ENCODE results near the gene FANCI. TPM values are rescaled to one million over a fixed set of nuclear protein-coding genes. Genes with fewer than 3 reads are reported as not detected.

The FANCI gene
- total and polyA plus RNA-seq, 2 of the 4 experiments (the other 2 are of a cell fraction), result 13.2 to 34.2 TPM

DNA sequence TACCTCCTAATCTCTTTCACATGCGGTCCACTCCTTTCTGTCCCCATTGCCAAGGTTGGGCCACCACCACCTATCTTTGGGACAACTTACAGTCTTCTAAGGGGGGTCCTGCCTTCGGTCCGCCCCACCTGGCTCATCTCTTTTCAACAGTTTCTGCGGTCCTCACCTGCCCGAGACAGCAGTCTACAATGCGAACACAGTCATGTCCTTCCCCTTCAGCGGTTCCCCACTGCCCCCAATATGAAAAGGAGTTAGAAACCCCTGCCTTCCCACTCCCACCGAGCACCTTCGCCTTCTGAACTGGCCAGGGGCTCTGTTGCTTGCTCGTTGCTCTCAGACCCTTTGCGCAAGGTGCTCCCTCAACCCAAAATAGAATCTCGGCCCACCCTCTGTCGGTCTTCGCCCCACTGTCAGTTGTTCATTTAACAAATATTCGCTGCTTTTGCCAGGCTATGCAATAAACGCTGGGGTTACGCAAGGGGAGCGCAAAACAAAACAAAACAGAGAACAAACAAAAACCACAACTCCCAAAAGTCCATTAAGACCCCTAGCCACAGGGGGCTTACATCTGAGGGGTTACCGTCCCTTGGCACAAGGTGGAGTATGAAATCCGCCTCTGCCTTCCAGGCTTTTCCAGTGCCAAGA is 611 bp upstream of the FANCI start:
- Histone ChIP-seq H3K4me1 (ENCODE audit: control insufficient read depth, insufficient read depth, low read length) (peaks cover 3% of the 10 kb centered on the region), H3K14ac (replicated peaks; ENCODE audit: low read depth, low read length) (peak overlapping the region; percentile 96), H2BK120ac (ENCODE audit: low read depth, low read length) (peak overlapping the region; percentile 85), H3K18ac (ENCODE audit: low read depth, low read length) (peak overlapping the region; percentile 72), H3K9me3 (ENCODE audit: control insufficient read depth, insufficient read depth, low read length) (no peaks in the 10 kb centered on the region), H3K9ac (ENCODE audit: low read depth, low read length) (peak overlapping the region; percentile 68), H2BK15ac (ENCODE audit: low read depth, low read length) (peak overlapping the region; percentile 78; the same call in 2 of the 3 replicates), H2AFZ (replicated peaks; ENCODE audit: low read length, poor library complexity) (peak overlapping the region; percentile 99), H3K27ac (ENCODE audit: insufficient read depth, low read length) (peak overlapping the region; percentile 46), H2AK5ac (ENCODE audit: low read depth, low read length) (peak overlapping the region; percentile 48), H3K4me2 (ENCODE audit: low read depth, low read length) (peak overlapping the region; percentile 95), H2BK20ac (ENCODE audit: low read depth, low read length) (peak overlapping the region; percentile 69; the same call in 1 of the 2 replicates), H4K20me1 (ENCODE audit: insufficient read depth, low read length) (no peaks in the 10 kb centered on the region), H3K36me3 (ENCODE audit: control insufficient read depth, insufficient read depth, low read length) (no peaks in the 10 kb centered on the region), H3K79me1 (ENCODE audit: low read depth in 1 of 2, low read length in 2 of 2) (peaks cover 19 to 25% of the 10 kb centered on the region in 2 experiments), H3K4me3 (ENCODE audit: insufficient read depth, low read depth, low read length) (peak overlapping the region; percentile 87), H4K91ac (ENCODE audit: insufficient read depth, low read depth, low read length) (peak overlapping the region; percentile 90), H4K8ac (ENCODE audit: low read depth in 2 of 2, low read length in 2 of 2) (peak overlapping the region; percentile 94 to 97), H4K5ac (ENCODE audit: low read depth, low read length) (peak overlapping the region; percentile 95), H2BK5ac (ENCODE audit: low read depth, low read length, poor library complexity, severe bottlenecking) (peak overlapping the region; percentile 35), H3K27me3 (ENCODE audit: control insufficient read depth, insufficient read depth, low read length) (no peaks in the 10 kb centered on the region; the same call in 1 of the 2 replicates), H3K56ac (ENCODE audit: extremely low read depth, insufficient read depth, low read length) (peak overlapping the region; percentile 48), H3K23ac (ENCODE audit: low read depth, low read length) (peak overlapping the region; percentile 89), H3K9me1 (ENCODE audit: insufficient read depth, low read length) (peaks cover 3% of the 10 kb centered on the region; the same call in 1 of the 2 replicates), H2AK9ac (replicated peaks; ENCODE audit: low read depth, low read length, poor library complexity) (peak overlapping the region; percentile 96), H3K4ac (ENCODE audit: low read depth, low read length) (peak overlapping the region; percentile 90)
- 42% methylated on average over 10 of the region's 20 CpGs; no CpG with 5 or more reads in 1 of the 2 experiments for WGBS, 2 experiments (ENCODE audit: extremely low coverage in 2 of 2, insufficient read length in 1 of 2)
- ChIA-PET CTCF (interaction anchor here (1.1 to 2.6 kb wide), 2 partner anchors 28 to 36 kb away, joined by 3 to 13 read pairs; no protein-coding TSS in a partner anchor), POLR2A (ENCODE audit: unreplicated experiment) (no interaction called here)
- TF ChIP-seq, protein P1, sequence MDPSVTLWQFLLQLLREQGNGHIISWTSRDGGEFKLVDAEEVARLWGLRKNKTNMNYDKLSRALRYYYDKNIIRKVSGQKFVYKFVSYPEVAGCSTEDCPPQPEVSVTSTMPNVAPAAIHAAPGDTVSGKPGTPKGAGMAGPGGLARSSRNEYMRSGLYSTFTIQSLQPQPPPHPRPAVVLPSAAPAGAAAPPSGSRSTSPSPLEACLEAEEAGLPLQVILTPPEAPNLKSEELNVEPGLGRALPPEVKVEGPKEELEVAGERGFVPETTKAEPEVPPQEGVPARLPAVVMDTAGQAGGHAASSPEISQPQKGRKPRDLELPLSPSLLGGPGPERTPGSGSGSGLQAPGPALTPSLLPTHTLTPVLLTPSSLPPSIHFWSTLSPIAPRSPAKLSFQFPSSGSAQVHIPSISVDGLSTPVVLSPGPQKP (IDR thresholded peaks at IDR 0.05; ENCODE audit: borderline replicate concordance, low read depth, low read length), result no peak
- TF ChIP-seq CEBPB (IDR thresholded peaks at IDR 0.05; ENCODE audit: low read depth, low read length), result peak; percentile 92
- intact Hi-C loops (cut with micrococcal nuclease) (loop anchor here (1.0 kb wide), 1 partner anchor 36 kb away; no protein-coding TSS in a partner anchor), dilution Hi-C loops (cut with HindIII; ENCODE audit: low sequenced_read_pairs, unreplicated experiment) (no loop called here), in situ Hi-C loops (cut with MboI; ENCODE audit: low sequenced_read_pairs) (no loop called here)
- no TSS peak for BruUV-seq (replicated peaks)
- peak; percentile 3; the same call in 1 of the 2 replicates for ATAC-seq (ENCODE audit: low read depth)
- DNase-seq, result peak; percentile 10
